ENCODE data around the gene TBX2. TPM values are rescaled to one million over a fixed set of nuclear protein-coding genes. Genes with fewer than 3 reads are reported as not detected.

Gene TBX2
- total RNA-seq (2022; extraction: Qiagen RNA extraction), result 4.5 to 7.6 TPM (median 7.0 TPM) in 5 replicates

GRCh38 chr17:61399131-61400065 lies at the start of gene TBX2:
Gene TBX2 (plus strand): TSS chr17:61399843. CDS start chr17:61400177, 334 bp downstream.

DNA sequence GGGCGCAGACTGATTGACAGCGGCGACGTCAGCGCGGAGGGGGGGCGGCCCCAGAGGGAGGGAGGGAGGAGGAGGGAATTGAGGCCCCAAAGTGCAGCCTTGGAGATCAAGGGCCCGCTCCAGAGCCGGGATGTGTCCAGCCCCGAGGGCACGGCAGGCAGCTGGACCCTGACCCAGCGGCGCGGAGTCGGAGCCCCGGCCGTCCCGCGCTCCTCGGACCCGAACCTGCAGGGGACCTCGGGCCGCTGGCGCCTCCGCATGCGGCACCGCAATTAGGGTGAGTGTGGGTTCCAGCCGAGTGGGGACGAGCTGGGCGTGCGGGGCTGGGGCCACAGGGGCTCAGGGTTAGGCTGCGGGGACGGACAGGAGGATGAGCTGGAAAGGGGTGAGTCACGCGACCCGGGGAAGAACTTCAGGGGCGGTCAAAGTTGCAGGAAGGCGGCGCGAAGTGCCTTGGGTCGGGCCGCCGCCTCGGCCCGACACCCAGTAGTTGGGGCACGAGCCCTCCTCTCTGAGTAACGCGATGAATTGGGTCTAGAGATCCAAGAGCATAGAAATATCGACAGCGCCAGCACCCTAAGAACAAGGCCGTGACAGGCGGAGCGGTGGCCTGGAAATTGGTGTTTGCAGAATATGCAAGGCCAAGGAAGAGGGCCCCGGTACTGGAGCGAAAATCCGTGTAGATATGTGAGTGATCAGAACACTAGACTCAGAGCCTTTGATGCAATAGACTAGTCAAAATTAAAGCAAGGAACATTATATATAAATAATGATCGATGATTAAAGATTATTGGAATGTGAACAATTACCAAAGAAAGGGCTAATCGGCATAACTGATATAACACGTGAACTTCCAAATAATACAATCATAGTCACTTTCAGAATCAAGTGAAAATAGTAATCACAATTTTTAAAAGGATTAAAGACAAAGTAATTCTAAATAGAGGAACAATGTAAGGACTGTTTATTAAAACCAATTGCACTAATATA lies 53.0 kb downstream of the TBX2 start, which contains the start of gene TBX4:
Gene TBX4, plus strand, starts transcription at position 122 of the 990 bp plus-strand sequence. CDS start 4,069 bp downstream, outside the sequence.

Other genes starting within 250 kb of the TBX2 start
- 0.05 to 0.31 TPM (median 0.12 TPM) in 5 replicates for gene TBX4, start 52.6 kb downstream of the TBX2 start, total RNA-seq (2022; extraction: Qiagen RNA extraction)
- gene NACA2, start 191.4 kb downstream of the TBX2 start, total RNA-seq (2022; extraction: Qiagen RNA extraction), result not detected in 5 replicates

Data from A549 treated with CORT108297 at 1 μM for 4 hours (cell line).